Activated CD4-positive, alpha-beta T cell treated with anti-CD3 and anti-CD28 coated beads for 24 hours (primary cell): ENCODE results near the gene FOXJ2.
"Not testable (repeated sequence)": the region's sequence is repeated elsewhere in the genome, so short reads cannot be mapped to it uniquely, and the experiment has no call there.

ENCODE experiments used
- DNase-seq, 2 donors: peaks; one replicate each; pipeline ENCODE4 v3.0.0-alpha.2; 2020; ENCODE audit warnings: low read depth in 2 of 2

The FOXJ2 gene

DNA sequence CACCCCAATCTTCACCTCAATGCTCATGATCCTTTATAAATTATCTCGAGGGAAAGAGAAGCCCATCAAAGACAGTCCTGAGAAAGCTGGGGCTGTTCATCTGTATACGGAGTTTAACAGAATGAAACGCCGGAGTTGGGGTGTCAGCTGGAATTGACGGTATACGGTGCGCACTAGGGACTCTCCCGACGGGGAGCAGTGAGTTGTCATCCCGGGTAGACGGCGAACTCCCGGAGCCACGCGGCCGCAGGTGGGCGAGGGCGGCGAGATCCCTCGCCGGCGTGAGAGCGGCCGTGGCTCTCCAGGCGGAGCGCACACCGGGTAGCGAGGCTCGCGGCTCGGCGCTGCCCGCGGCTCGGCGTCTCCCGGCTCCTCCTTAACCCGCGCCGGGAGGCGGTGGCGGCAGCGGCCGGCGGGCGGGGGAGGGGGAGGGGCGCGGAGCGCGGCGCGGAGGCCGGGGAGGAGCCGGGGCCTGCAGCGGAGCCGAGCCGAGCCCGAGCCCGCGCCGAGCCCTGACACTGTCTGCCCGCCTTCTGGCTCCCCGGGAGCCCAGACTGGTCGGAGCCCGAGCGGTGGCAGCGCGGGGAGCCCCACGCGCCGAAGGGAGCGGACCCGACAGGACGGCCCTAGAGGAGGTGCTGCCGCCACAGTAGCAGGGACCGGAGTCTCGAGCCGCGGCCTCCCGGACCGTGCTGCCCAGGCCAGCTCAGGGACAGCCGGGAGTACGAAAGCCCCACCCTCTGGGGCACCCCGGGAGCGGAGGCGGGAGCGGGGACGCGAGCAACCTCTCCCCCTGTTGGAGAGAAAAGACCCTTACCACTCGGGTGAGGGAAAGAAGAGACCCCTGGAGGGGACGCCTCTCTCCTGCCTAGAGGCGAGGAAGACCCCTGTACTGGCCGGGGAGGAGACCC, at the start of gene FOXJ2:
Gene FOXJ2 (plus strand): TSS at position 475 of the 911 bp plus-strand sequence. CDS start 7,117 bp downstream, outside the sequence.
- peak; percentile 60 to 69 for DNase-seq

DNA sequence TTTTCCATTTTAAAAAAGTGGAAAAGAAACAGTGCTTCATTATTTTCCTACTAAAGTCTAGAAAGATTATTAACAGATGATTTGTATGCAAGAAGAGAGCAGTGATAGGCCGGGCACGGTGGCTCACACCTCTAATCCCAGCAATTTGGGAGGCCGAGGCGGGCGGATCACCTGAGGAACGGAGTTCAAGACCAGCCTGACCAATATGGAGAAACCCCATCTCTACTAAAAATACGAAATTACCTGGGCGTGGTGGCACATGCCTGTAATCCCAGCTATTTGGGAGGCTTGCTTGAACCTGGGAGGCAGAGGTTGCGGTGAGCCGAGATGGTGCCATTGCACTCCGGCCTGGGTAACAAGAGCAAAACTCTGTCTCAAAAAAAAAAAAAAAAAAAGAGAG, 49.5 kb upstream of the FOXJ2 start:
- DNase-seq = not testable (repeated sequence)

DNA sequence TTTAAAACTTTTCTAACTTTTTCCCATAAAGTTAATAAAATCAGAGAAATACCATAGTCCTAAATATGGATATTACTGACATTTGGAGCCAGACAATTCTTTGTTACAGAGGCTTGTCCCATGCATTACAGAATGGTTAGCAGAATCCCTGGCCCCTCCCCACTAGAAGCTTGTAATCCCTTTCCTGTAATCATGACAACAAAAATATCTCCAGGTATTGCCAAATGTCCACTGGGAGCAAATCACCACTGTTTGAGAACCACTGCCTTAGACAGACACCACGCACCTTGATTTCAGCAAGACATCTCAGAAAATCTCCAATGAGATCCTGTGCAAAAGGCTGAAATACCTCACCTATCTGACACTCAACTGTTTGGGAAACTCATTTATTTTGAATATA, 49.1 kb upstream of the FOXJ2 start:
- DNase-seq = not testable (repeated sequence)

DNA sequence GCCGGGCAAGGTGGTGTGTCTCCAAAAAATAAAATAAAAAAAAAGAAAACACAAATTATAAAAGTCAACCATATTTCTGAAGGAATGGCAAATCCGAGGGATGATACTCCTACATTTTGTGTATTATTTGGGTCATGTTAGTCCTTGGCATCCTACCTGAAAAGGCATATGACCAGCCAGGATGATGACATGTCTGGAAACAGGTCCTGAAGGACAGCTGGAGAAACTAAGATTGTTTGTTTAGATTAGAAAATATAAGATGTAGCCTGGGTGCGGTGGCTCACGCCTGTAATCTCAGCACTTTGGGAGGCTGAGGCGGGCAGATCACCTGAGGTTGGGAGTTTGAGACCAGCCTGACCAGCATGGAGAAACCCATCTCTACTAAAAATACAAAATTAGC, 47.6 kb upstream of the FOXJ2 start:
- DNase-seq = no peak

DNA sequence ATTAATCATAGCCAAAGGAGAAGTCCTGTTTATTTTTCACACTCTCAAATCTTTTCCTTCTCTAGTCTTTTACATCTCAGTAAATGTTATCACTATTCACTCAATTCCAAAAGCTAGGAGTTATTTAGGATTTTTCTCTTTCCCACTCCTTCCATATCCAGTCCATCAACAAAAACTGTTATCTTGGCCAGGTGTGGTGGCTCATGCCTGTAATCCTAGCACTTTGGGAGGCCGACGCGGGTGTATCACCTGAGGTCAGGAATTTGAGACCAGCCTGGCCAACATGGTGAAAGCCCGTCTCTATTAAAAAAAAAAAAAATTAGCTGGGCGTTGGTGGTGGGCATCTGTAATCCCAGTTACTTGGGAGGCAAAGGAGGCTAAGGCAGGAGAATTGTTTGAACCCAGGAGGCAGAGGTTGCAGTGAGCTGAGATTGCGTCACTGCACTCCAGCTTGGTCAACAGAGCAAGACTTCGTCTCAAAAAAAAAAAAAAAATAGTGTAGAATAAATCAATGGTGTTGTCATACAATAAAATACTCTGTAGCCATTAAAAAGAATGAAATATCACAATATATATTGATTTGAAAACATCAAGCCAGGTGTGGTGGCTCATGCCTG, 46.6 kb upstream of the FOXJ2 start:
- no peak for DNase-seq

DNA sequence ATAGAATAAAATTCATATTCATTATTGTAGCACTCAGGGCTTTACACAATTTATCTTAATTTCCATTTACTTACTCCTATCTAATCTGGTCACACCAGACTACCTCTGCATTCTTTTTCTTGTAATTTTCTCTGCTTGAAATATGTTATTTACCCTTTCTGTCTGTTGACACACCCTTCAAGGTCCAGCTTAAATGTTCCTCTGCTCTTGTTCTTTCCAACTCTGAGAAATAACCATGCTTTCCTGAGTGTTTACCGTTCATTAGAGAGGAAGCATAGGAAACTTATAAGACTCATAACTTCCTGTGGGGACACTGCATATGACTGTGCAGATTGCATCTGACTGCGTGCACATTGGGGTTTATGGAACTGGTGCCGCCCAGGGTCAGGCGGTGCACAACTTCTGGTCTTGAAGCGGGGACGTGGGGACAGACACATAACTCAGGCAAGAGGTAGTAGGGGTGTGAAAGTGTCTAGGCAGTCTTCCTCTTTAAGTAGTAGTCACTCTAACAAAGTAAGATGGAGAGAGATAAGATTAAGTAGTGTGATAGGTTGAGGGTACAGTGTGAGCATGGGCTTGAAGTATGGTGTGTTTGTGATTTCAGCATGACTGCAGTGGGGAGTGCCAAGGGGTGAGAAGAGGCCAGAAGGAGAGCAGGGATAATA, 42.6 kb upstream of the FOXJ2 start:
- peak; percentile 44 to 62 for DNase-seq

DNA sequence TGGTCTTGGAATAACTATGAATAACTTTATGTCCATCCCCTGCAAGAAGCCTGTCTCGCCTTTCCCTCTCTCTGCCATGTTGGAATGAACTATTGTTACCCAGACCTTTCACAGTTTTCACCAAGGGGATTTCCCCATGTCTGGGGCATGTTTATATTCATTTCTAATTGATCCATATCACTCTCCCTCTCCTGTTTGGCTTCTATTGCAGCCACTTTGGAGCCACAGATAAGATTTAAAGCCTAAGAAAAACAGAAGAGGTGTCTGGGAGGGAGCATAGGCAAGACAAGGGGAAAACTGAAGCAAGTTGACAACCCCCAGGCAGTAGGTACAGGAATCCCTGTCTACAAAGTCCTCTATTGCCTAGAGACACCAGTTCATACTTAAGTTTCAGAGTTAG, 41.0 kb upstream of the FOXJ2 start:
- DNase-seq = no peak

DNA sequence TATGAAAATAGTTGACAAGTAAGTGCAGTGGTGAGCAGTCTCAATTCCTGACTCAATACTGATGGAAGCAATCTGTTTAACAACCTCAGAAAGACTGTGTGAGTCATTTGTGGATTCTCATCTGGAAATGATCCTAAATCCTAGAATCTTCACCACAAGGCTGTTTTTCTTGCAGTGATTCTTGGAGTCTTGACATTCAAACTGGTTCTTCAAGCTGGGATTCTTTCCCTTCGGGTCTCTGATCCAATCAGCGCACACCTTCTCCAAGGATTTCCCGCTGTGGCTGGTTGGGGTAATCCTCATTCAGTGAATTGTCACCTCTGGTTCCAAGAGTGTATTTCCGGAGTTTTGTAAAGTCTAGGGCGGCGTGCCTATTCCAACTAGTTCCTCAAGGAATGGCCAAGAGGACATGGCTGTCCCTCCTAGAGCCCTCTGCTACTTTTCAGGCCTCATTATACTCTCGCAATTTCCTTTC, 37.7 kb upstream of the FOXJ2 start:
- DNase-seq = no peak

DNA sequence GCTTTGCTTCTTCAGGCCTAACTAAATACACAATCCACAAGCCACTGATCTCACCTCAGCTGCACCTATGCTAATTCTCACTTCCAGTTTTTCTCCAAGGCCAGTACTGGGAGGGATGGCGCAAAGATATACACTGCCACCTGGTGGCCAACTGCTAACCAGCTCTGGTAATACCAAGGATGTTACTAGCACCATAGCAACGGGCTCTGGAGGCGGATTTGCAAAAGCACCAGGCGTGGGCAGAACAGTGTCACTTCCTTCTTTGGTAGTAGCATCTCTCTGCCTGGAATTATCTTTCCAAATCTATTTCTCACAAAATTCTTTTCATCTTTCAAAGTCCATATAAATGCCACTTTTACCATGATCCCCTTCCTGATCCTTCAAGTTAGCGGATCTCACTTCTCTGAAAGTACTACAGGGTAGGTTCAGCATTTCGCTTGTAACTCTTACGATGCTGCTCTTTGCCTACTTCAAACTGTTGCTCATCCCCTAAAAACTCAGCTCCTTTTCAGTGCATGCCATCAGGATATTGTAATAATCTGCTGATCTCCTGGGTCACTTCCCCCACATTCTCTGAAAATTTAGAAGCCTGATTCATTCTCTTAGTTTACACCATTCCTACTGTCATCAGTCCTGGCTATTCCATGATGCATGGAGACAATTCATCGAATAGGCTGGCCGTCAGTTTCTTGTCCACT, 37.1 kb upstream of the FOXJ2 start:
- peak; percentile 66 to 73 for DNase-seq

DNA sequence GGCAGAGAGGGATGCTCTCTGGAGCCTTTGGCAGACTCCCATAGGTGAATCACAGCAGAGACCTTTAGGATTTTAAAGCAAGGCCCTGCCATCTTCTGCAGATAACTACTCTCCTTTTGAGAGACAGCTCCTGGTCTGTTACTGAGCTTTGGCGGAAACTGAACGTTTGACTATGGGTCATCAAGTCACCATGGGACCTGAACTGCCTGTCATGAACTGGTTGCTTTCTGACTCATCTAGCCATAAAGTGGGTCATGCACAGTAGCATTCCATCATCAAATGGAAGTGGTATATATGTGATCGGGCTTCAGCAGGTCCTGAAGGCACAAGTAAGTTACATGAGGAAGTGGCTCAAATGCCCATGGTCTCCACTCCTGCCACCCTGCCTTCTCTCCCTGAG, 31.7 kb upstream of the FOXJ2 start:
- not testable (repeated sequence) for DNase-seq

DNA sequence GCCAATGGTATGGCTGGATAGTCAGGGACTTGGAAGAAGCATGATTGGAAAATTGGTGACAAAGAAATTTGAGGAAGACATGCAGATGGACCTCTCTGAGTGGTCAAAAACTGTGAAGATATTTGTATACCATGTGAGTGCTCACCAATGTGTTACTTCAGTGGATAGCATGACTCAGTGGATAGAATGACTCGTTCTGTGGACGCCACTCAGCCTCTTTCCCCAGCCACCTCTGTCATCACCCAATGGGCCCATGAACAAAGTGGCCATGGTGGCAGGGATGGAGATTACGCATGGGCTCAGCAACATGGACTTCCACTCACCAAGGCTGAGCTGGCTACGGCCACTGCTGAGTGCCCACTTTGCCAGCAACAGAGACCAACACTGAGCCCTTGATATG, 31.0 kb upstream of the FOXJ2 start:
- DNase-seq = not testable (repeated sequence)

DNA sequence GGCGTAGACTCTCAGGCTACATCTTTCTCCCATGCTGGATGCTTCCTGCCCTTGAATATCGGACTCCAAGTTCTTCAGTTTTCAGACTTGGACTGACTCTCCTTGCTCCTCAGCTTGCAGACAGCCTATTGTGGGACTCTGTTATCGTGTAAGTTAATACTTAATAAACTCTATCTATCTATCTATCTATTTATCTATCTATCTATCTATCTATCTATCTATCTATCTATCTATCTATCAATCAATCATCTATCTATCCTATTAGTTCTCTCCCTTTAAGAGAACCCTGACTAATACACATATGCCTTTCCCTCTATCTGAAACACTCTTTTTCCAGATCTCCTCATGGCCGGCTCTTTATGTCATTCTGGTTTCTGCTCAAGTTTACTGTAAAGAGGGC, 27.6 kb upstream of the FOXJ2 start:
- not testable (repeated sequence) for DNase-seq

DNA sequence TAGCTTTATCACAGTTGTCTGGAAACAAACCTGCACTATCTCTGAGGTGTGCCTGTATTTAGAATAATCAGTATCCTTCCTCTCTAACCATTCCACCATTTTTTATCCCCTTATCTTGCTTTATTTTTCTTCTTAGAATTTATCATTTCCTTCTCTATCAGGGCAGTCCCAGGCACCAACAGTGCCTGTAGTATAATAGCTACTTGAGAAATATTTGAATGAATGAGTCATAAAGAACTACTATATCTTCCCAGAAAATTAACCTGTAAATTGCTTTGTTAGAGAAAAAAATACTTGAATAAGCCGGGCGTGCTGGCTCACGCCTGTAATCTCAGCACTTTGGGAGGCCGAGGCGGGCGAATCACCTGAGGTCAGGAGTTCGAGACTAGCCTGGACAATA, 21.2 kb upstream of the FOXJ2 start:
- DNase-seq = no peak

DNA sequence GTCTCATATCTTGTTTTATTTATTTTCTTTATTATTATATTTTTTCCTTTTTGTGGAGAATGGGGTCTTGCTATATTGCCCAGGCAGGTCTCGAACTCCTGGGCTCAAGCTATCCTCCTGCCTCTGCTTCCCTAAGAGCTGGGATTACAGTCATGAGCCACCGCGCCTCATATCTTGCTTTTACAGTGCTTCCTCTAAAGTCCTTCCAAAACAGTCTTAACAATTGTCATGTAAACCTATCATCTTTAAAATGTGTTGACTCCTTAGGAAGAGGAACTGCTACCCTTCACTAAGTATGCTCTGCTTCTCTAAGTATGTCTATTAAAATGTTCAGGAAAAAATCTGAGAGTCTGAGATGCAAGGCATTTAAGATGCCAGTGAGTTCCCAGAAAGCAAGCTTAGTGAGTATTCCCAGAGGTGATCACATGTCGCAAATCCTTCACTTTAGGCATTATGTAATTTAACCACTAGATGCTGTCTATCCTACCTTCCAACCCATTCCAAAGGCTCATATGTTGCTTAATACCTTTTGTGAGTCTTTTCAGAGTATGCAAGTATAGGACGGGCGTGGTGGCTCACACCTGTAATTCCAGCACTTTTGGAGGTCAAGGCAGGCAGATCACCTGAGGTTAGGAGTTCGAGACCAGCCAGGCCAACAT, 19.7 kb upstream of the FOXJ2 start:
- DNase-seq = no peak

DNA sequence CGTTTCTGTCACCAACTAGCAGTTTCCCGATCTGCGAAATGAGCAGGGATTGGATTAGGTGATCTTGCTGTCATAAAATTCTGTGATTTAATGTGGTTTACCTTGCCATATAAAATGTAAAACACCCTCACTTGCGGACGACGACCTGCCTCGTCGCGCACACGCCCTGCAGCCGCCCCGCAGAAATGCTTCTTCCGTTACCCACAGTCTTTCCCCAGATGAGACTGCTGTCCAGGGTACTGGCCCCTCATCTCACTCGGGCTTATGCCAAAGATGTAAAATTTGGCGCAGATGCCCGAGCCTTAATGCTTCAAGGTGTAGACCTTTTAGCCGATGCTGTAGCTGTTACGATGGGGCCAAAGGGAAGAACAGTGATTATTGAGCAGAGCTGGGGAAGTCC, 17.7 kb upstream of the FOXJ2 start:
- no peak for DNase-seq

DNA sequence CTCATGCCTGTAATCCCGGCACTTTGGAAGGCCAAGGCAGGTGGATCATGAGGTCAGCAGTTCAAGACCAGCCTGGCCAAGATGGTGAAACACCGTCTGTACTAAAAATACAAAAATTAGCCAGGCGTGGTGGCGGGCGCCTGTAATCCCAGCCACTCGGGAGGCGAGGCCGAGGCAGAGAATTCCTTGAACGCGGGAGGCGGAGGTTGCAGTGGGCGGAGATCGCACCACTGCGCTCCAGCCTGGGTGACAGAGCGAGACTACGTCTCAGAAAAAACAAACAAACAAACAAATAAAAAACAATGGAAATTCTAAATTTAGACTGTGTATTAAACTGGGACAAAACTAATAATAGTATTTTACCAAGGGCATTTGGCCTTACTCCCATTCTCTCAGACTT, 14.3 kb upstream of the FOXJ2 start:
- not testable (repeated sequence) for DNase-seq

DNA sequence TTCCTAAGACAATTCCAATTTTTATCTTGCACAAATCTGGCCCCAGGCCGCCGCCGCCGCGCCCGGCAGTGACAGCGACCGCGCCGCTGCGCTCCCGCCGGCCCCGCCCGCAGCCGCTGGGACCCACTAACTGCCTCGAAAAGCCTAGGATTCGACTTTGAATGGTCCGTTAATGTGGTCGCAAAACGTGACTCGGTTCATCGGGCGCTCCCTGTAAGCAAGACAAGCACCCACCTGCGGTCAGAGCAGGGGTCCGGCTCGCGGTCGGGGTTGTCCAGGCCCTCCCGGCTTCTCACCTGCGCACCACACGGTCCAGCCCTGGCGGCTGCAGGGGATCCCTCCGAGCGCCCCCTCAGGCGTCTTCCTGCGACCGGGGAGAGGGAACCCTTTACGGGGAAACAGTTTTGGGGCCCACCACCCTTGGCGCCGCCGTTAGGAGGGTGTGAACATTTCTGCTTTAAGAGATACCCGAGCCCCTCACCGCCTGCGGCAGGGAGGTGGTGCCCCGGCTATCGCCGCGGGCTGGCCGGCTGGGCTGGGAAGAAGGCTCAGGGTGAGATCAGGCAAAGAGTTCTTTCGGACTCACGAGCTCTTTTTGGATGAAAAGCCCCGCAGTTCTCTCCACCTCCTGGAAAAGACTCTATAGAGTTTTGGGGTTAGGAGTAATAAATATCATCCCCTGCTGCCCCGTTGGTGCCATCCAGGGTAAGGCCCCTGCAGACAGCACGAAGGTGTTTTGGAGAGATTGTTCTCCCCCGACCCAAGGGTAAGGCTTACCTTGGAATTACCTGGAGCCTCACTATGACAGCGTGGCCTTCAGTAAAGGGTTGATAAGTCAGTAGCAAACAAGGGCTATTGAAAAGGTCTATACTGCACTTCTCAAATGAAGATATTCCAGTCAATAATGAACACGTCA, 13.6 kb upstream of the FOXJ2 start:
- no peak for DNase-seq

DNA sequence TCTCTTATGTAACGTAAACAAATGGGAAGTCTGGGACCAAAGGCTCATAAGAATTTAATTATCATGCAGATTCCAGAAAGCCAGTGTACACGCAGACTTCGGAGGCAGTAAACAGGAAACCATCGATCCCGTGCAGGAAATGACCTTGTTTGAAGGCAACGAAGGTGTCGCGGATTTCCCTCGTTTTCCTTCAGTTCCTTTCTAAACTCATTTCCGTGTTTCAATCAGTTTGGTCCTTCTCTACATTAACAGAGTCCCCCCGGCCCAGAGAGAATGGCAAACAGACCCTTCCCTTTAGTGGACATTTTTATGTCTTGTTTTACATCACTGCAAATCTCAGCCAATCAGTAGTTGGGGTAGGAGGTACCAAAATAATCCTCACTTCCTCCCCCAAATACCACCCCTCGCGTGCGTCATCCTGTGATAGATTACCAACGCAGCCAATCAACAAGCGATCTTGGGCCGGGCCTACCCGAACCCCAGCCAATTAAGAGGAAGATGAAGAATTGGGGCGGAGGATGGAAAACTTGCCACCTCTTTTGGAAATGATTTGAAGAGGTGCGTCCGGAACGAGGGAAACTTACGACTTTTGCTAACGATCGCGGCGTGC, 6.1 kb upstream of the FOXJ2 start:
- peak; percentile 91 to 92 for DNase-seq

DNA sequence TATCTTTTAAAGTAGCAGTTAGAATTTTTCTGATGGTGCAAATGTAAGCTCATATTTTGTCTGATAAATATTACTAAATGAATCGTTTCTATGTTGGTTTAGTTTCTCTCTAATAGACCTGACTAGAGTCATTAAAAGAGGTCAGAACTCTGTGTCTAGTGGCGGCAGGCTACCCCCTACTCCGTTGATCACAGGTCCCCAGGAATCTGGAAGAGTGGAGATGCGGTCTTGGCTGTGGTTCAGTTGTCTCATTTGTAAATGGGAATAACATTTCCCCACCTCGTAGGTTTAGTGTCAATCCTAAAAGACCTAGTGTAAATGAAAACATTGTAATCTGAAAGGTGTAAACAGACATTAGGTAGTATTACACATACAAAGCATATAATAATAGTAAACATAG, 4.7 kb upstream of the FOXJ2 start:
- DNase-seq = no peak

DNA sequence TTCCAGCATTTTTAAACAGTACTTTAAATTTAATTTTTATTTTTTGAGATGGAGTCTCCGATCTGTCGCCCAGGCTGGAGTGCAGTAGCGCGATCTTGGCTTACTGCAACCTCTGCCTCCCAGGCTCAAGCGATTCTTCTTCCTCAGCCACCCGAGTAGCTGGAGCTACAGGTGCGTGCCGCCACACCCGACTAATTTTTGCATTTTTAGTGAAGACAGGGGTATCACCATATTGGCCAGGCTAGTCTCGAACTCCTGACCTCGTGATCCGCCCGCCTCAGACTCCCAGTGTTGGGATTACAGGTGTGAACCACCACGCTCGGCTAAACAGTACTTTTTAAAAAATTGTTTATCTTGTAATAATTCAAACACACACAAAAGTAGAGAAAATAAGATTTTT, 4.2 kb upstream of the FOXJ2 start:
- DNase-seq = no peak
